GM15510 (cell line): ENCODE results near the gene TIAM2.

Experiments used
- POLR2A ChIP-seq: IDR thresholded peaks from 3 replicates; pipeline ENCODE4 v1.6.1; 2011; ENCODE audit warnings: borderline replicate concordance; ENCODE audit not compliant: insufficient read length; ENCODE audit errors: extremely low read depth

Gene TIAM2

GRCh38 chr6:155117785-155118184 is 122.7 kb downstream of the TIAM2 start:
- TF ChIP-seq POLR2A = no peak

- TF ChIP-seq POLR2A = no peak
Observed at GRCh38 chr6:155120034-155120433, 124.9 kb downstream of the TIAM2 start.

- no peak for TF ChIP-seq POLR2A
Observed at GRCh38 chr6:155121294-155121693, 126.2 kb downstream of the TIAM2 start.

- no peak for TF ChIP-seq POLR2A
Observed at GRCh38 chr6:155121699-155122098, 126.6 kb downstream of the TIAM2 start.

GRCh38 chr6:155122199-155122950 is 127.3 kb downstream of the TIAM2 start:
- no peak for TF ChIP-seq POLR2A

GRCh38 chr6:155123520-155123919 is 128.4 kb downstream of the TIAM2 start:
- no peak for TF ChIP-seq POLR2A

GRCh38 chr6:155125906-155126305 is 130.8 kb downstream of the TIAM2 start:
- no peak for TF ChIP-seq POLR2A

GRCh38 chr6:155126727-155127439 is 131.8 kb downstream of the TIAM2 start:
- TF ChIP-seq POLR2A = no peak

- TF ChIP-seq POLR2A = no peak
Observed at GRCh38 chr6:155128977-155129376, 133.9 kb downstream of the TIAM2 start.

- TF ChIP-seq POLR2A = no peak
Observed at GRCh38 chr6:155129744-155130143, 134.6 kb downstream of the TIAM2 start.

- no peak for TF ChIP-seq POLR2A
Observed at GRCh38 chr6:155130161-155130853, 135.2 kb downstream of the TIAM2 start.

GRCh38 chr6:155132617-155133016 is 137.5 kb downstream of the TIAM2 start:
- no peak for TF ChIP-seq POLR2A

- no peak for TF ChIP-seq POLR2A
Observed at GRCh38 chr6:155141002-155141401, 145.9 kb downstream of the TIAM2 start.

GRCh38 chr6:155141512-155141911 is 146.4 kb downstream of the TIAM2 start:
- no peak for TF ChIP-seq POLR2A
